Left lung (tissue), 10 donors: ENCODE data around the gene FAM120B. TPM values are rescaled to one million over a fixed set of nuclear protein-coding genes. Genes with fewer than 3 reads are reported as not detected.

ENCODE experiments used
- ATAC-seq: fragments of 200-7000 bp; cut with Tn5 transposase; one replicate; pipeline ENCODE4 v1.9.1; 2020; ENCODE audit warnings: moderate library complexity
- DNase-seq, 4 donors: peaks; one replicate each; pipeline ENCODE4 v3.0.0-alpha.2; 2013 to 2020
- H3K27ac ChIP-seq, 2 donors: fragments of 200-600 bp; sonication (generic) in 1 of 2; one replicate each; pipeline versions ENCODE4 v1.5.0 to v1.8.0; 2020 to 2021
- H3K27me3 ChIP-seq, 2 donors: fragments of 200-600 bp; sonication (generic) in 1 of 2; one replicate each; pipeline versions ENCODE4 v1.5.0 to v1.8.0; 2020 to 2021
- H3K36me3 ChIP-seq, 2 donors: fragments of 200-600 bp; sonication (generic) in 1 of 2; one replicate each; pipeline versions ENCODE4 v1.5.0 to v1.8.0; 2020 to 2021
- H3K4me1 ChIP-seq, 2 donors: fragments of 200-600 bp; one replicate each; pipeline ENCODE4 v1.8.0; 2021
- H3K4me3 ChIP-seq, 2 donors: fragments of 200-600 bp; sonication (generic) in 1 of 2; one replicate each; pipeline versions ENCODE4 v1.5.0 to v1.8.0; 2020 to 2021; ENCODE audit warnings: mild to moderate bottlenecking in 1 of 2
- H3K9me3 ChIP-seq, 2 donors: fragments of 200-600 bp; sonication (generic) in 1 of 2; one replicate each; pipeline versions ENCODE4 v1.5.0 to v1.8.0; 2020 to 2021
- CTCF ChIP-seq, 2 donors: fragments of 200-600 bp; sonication (generic) in 1 of 2; IDR thresholded peaks; one replicate each; pipeline versions ENCODE4 v1.5.0 to v1.8.0; 2021; ENCODE audit warnings: antibody characterized with exemption in 2 of 2
- intact Hi-C, 2 donors: fragments of 100-400 bp; cut with DNase I; formaldehyde crosslinking; loops; one replicate each; pipeline versions ENCODE4 v1.11.2 to v1.14.2; 2022
- polyA plus RNA-seq, 6 donors: library from polyadenylated mRNA; unstranded; fragments of 120-200 nt; gene quantifications; one replicate each; pipeline ENCODE4 v1.2.1, GENCODE V29; 2013; ENCODE audit not compliant: insufficient read length in 6 of 6
- total RNA-seq, 2 donors: library from RNA; stranded (reverse); fragmentation: NEBNext Ultra II Directional; extraction: Animal tissue kit (Norgen Biotek cat#: 25700); gene quantifications; one replicate each; pipeline ENCODE4 v1.2.1, GENCODE V29; 2021
- donor health status: DM: no; HTN: yes; CAD: no.
- donor health status: DM: no; HTN: no; CAD: no.

Gene FAM120B
- total and polyA plus RNA-seq, 8 donors, result 26.6 to 37.7 (median 35.5) TPM

- intact Hi-C loops, result no loop called here
- no peak for TF ChIP-seq CTCF (IDR thresholded peaks at IDR 0.05)
- peaks cover 23 to 75% of the 10 kb centered on the region in 2 donors for H3K27me3 ChIP-seq
- DNase-seq, result no peak
- H3K36me3 ChIP-seq, result peaks cover 0 to 43% of the 10 kb centered on the region in 2 donors
- no peak for ATAC-seq
- H3K9me3 ChIP-seq, result no peaks in the 10 kb centered on the region
- no peak overlapping the region for H3K4me3 ChIP-seq
- peaks cover 5 to 46% of the 10 kb centered on the region in 2 donors for H3K4me1 ChIP-seq
- no peak overlapping the region for H3K27ac ChIP-seq
Observed at GRCh38 chr6:170285482-170285881, 21.1 kb upstream of the FAM120B start.

GRCh38 chr6:170286246-170286933 is 20.2 kb upstream of the FAM120B start:
- Histone ChIP-seq H3K36me3 (peaks cover 0 to 43% of the 10 kb centered on the region in 2 donors), H3K27me3 (peaks cover 29 to 84% of the 10 kb centered on the region in 2 donors), H3K4me1 (peaks cover 5 to 52% of the 10 kb centered on the region in 2 donors), H3K4me3 (no peak overlapping the region), H3K27ac (no peak overlapping the region), H3K9me3 (no peaks in the 10 kb centered on the region)
- no peak for ATAC-seq
- peak in 1 of 4 donors; percentile 56 for DNase-seq
- TF ChIP-seq CTCF (IDR thresholded peaks at IDR 0.05), result no peak
- intact Hi-C loops, result no loop called here

- Histone ChIP-seq H3K27me3 (peaks cover 34 to 89% of the 10 kb centered on the region in 2 donors), H3K4me1 (peaks cover 5 to 57% of the 10 kb centered on the region in 2 donors), H3K27ac (peak overlapping the region; percentile 10 to 50), H3K36me3 (peaks cover 0 to 43% of the 10 kb centered on the region in 2 donors), H3K9me3 (no peaks in the 10 kb centered on the region), H3K4me3 (no peak overlapping the region)
- ATAC-seq (peak; percentile 10), DNase-seq (no peak)
- no peak for TF ChIP-seq CTCF (IDR thresholded peaks at IDR 0.05)
- intact Hi-C loops, result no loop called here
Observed at GRCh38 chr6:170286934-170287265, 19.7 kb upstream of the FAM120B start.

DNA sequence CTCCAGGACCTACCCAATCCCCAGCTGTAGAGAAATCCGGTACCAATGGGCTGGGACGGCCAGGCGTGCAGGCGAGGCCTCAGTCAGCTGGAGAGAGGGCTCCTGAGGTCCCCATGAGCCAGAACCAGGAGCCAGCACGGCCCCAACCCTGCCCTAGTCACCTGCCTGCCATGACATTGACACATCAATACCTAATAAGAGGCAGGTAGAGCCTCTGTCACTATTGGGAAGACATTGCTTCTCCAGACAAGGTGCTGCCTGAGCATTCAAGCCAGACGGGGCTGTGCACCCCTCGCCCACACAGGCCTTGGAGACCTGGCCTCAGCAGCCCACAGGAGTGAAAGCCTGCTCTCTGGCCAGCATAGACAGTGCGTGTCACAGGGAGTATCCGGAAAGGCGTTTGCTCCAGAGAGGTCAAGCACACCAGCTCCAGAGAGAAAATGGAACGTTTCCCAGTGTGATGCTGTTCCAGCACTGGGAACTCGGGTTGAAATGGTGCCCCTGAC is 19.1 kb upstream of the FAM120B start:
- Histone ChIP-seq H3K27me3 (peaks cover 39 to 95% of the 10 kb centered on the region in 2 donors), H3K27ac (peak overlapping the region; percentile 10 to 50), H3K4me3 (no peak overlapping the region), H3K9me3 (no peaks in the 10 kb centered on the region), H3K4me1 (peaks cover 10 to 62% of the 10 kb centered on the region in 2 donors), H3K36me3 (peaks cover 0 to 40% of the 10 kb centered on the region in 2 donors)
- intact Hi-C loops, result no loop called here
- ATAC-seq (no peak), DNase-seq (no peak)
- no peak for TF ChIP-seq CTCF (IDR thresholded peaks at IDR 0.05)

DNA sequence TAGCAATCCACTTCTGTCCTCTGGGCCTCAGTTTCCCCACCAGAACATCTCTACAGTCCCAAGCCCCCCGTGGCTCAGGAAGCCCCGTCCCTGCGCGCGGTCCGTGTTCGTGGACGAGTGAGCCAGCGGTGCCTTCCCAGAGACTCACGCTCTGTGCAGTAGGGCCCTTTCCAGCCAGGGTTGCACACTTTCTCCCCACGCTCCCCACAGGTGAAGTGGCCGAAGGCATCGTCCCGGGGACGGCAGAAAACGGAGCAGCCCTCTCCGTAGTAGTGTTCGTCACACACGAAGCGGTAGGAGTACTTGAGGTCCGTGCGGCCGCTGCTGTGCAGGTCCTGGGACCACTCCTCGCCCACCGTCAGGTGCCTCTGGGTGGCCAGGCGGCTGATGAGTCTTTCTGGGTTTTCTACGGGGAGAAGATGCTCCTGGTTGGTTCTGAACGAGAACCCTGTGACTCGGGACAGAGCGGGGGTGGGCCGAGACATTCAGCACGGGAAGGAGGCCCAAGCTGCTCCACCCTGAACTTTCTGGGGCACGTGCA is 18.4 kb upstream of the FAM120B start:
- H3K9me3 ChIP-seq, result no peaks in the 10 kb centered on the region
- intact Hi-C loops, result no loop called here
- H3K4me1 ChIP-seq, result peaks cover 12 to 70% of the 10 kb centered on the region in 2 donors
- H3K36me3 ChIP-seq, result peaks cover 0 to 33% of the 10 kb centered on the region in 2 donors
- H3K27ac ChIP-seq, result no peak overlapping the region
- ATAC-seq (no peak), DNase-seq (no peak)
- H3K4me3 ChIP-seq, result peak overlapping the region in 1 of 2 donors; percentile 73
- H3K27me3 ChIP-seq, result peaks cover 40 to 98% of the 10 kb centered on the region in 2 donors
- TF ChIP-seq CTCF (IDR thresholded peaks at IDR 0.05), result no peak
